HEK293 (cell line): Measurements from ENCODE around the gene DNAJC3.

Experiments used
- SP2 ChIP-seq: fragments of 450-650 bp; formaldehyde crosslinking; IDR thresholded peaks from 2 replicates; pipeline ENCODE4 v1.5.1; 2016; ENCODE audit warnings: missing biosample characterization, missing genetic modification characterization
- ZBTB20 ChIP-seq: fragments of 450-650 bp; formaldehyde crosslinking; IDR thresholded peaks from 2 replicates; pipeline ENCODE4 v1.5.1; 2016; ENCODE audit warnings: missing biosample characterization, missing genetic modification characterization
- ZNF768 ChIP-seq: fragments of 450-650 bp; formaldehyde crosslinking; IDR thresholded peaks from 2 replicates; pipeline ENCODE4 v1.5.1; 2018; ENCODE audit warnings: missing biosample characterization, mild to moderate bottlenecking, missing genetic modification characterization

- TF ChIP-seq SP2 (tag by site-specific recombination) (no peak), ZNF768 (no peak), ZBTB20 (tag by site-specific recombination) (no peak)
Measured at GRCh38 chr13:95734124-95734523, 57.2 kb downstream of the DNAJC3 start.
